GM12878 (cell line): ENCODE data around the gene KIF2C. TPM values are rescaled to one million over a fixed set of nuclear protein-coding genes. Genes with fewer than 3 reads are reported as not detected.

Experiments
- ATAC-seq: fragments of 200-7000 bp; cut with Tn5 transposase; 3 replicates; pipeline ENCODE4 v1.9.1; 2020; ENCODE audit warnings: mild to moderate bottlenecking, moderate library complexity
- BruUV-seq: library from RNA; stranded (reverse); fragments of 400-500 nt; replicated peaks from 2 replicates; lab custom pipeline; 2021; lab: Mats Ljungman, UMichigan
- CTCF ChIA-PET: fragments of 300-600 bp; sonication (Branson Sonifier 250); formaldehyde crosslinking; extraction: SDS; loops from one replicate; lab custom pipeline; 2021; ENCODE audit warnings: inconsistent platforms; lab: Yijun Ruan, JAX
- POLR2A ChIA-PET: fragments of 350-600 bp; formaldehyde crosslinking; extraction: SDS; loops from one replicate; lab custom pipeline; 2021; ENCODE audit warnings: inconsistent platforms; lab: Charles Lee
- RAD21 ChIA-PET: fragments of 300-600 bp; sonication (Branson Sonifier 250); formaldehyde crosslinking; loops from one replicate; lab custom pipeline; 2023; ENCODE audit warnings: antibody characterized with exemption; ENCODE audit not compliant: unreplicated experiment; lab: Charles Lee
- SMC1A ChIA-PET: fragments of 300-600 bp; sonication (Branson Sonifier 250); formaldehyde crosslinking; loops from one replicate; lab custom pipeline; 2023; ENCODE audit not compliant: unreplicated experiment, uncharacterized antibody; lab: Charles Lee
- DNase-seq: peaks from one replicate; pipeline ENCODE4 v3.0.0-alpha.2; 2011; ENCODE audit warnings: low read depth, low spot score
- FAIRE-seq: peaks from 3 replicates; lab custom pipeline; 2011; peaks lifted over from hg19 to GRCh38; lab: Jason Lieb, UNC
- H2AFZ ChIP-seq: 2 replicates; pipeline ENCODE4 v1.6.0; 2011; ENCODE audit warnings: low read depth, low read length, control low read depth; ENCODE audit not compliant: control insufficient read depth
- H3K27ac ChIP-seq: 2 replicates; pipeline ENCODE4 v1.5.1; 2011; ENCODE audit warnings: control low read depth; ENCODE audit not compliant: control insufficient read depth, insufficient read depth
- H3K27me3 ChIP-seq, 2 experiments: replicated peaks in 1 of 2; 2 replicates each; pipeline versions ENCODE4 v1.6.0 to v1.6.1; 2011; ENCODE audit warnings: low read length in 1 of 2; ENCODE audit not compliant: control insufficient read depth in 2 of 2, insufficient read depth in 2 of 2
- H3K36me3 ChIP-seq, 2 experiments: 2 replicates each; pipeline ENCODE4 v1.5.1; 2011; ENCODE audit warnings: low read length in 1 of 2; ENCODE audit not compliant: control insufficient read depth in 2 of 2, insufficient read depth in 2 of 2
- H3K4me1 ChIP-seq: 2 replicates; pipeline ENCODE4 v1.6.1; 2011; ENCODE audit warnings: mild to moderate bottlenecking, low read length, moderate library complexity, mixed read lengths; ENCODE audit not compliant: control insufficient read depth, insufficient read depth
- H3K4me2 ChIP-seq: 2 replicates; pipeline ENCODE4 v1.6.0; 2011; ENCODE audit warnings: control low read depth; ENCODE audit not compliant: control insufficient read depth, insufficient read depth
- H3K4me3 ChIP-seq: fragments of 200-600 bp; sonication (generic); 2 replicates; pipeline ENCODE4 v1.5.1; 2016
- H3K79me2 ChIP-seq: 2 replicates; pipeline ENCODE4 v1.6.0; 2011; ENCODE audit warnings: low read length; ENCODE audit not compliant: control insufficient read depth, insufficient read depth
- H3K9ac ChIP-seq: 2 replicates; pipeline ENCODE4 v1.8.0; 2011; ENCODE audit warnings: low read length, control low read depth, mixed read lengths; ENCODE audit not compliant: control insufficient read depth, insufficient read depth
- H3K9me3 ChIP-seq: replicated peaks from 3 replicates; pipeline ENCODE4 v1.5.1; 2011; ENCODE audit warnings: mild to moderate bottlenecking, low read length; ENCODE audit not compliant: control insufficient read depth, insufficient read depth
- H4K20me1 ChIP-seq: 2 replicates; pipeline ENCODE4 v1.6.0; 2011; ENCODE audit not compliant: control insufficient read depth, insufficient read depth
- ATF7 ChIP-seq: fragments of 450-650 bp; IDR thresholded peaks from 2 replicates; pipeline ENCODE4 v1.6.1; 2016; ENCODE audit warnings: low read depth, mild to moderate bottlenecking
- BCLAF1 ChIP-seq: fragments of 450-650 bp; IDR thresholded peaks from 2 replicates; pipeline ENCODE4 v1.6.1; 2017; ENCODE audit warnings: antibody characterized with exemption, mild to moderate bottlenecking, moderate library complexity
- FOS ChIP-seq: IDR thresholded peaks from 3 replicates; pipeline ENCODE4 v1.6.1; 2011; ENCODE audit warnings: borderline replicate concordance; ENCODE audit not compliant: insufficient read length; ENCODE audit errors: extremely low read depth
- MTA3 ChIP-seq: IDR thresholded peaks from 2 replicates; pipeline ENCODE4 v1.6.1; 2012; ENCODE audit warnings: low read length, inconsistent platforms, borderline replicate concordance
- MYC ChIP-seq: IDR thresholded peaks from 2 replicates; pipeline ENCODE4 v1.6.1; 2011; ENCODE audit warnings: mild to moderate bottlenecking, low read length, moderate library complexity, inconsistent platforms; ENCODE audit not compliant: insufficient read depth, insufficient replicate concordance, insufficient read length, severe bottlenecking
- NFIC ChIP-seq: IDR thresholded peaks from 2 replicates; pipeline ENCODE4 v1.6.1; 2012; ENCODE audit warnings: low read depth, mild to moderate bottlenecking, inconsistent platforms, low read length, moderate library complexity
- NFXL1 ChIP-seq: fragments of 450-650 bp; IDR thresholded peaks from 2 replicates; pipeline ENCODE4 v1.6.1; 2017; ENCODE audit warnings: antibody characterized with exemption, mild to moderate bottlenecking, borderline replicate concordance
- NR2F1 ChIP-seq: fragments of 450-650 bp; conservative IDR thresholded peaks from 2 replicates; pipeline ENCODE4 v1.6.1; 2017; ENCODE audit warnings: mild to moderate bottlenecking
- POLR2A ChIP-seq: IDR thresholded peaks from 2 replicates; pipeline ENCODE4 v1.6.1; 2011; ENCODE audit warnings: low read depth, mild to moderate bottlenecking, low read length
- POLR2AphosphoS5 ChIP-seq: IDR thresholded peaks from 2 replicates; pipeline ENCODE4 v1.6.1; 2011; ENCODE audit warnings: mild to moderate bottlenecking, low read length, inconsistent platforms
- RB1 ChIP-seq: fragments of 450-650 bp; formaldehyde crosslinking; IDR thresholded peaks from 2 replicates; pipeline ENCODE4 v1.6.1; 2017; ENCODE audit warnings: mild to moderate bottlenecking, borderline replicate concordance
- RFX5 ChIP-seq: IDR thresholded peaks from 2 replicates; pipeline ENCODE4 v1.6.1; 2011; ENCODE audit warnings: low read depth, low read length, improper control_type of control experiment
- SMAD1 ChIP-seq: fragments of 450-650 bp; IDR thresholded peaks from 2 replicates; pipeline ENCODE4 v1.6.1; 2018; ENCODE audit warnings: mild to moderate bottlenecking, low read depth; ENCODE audit not compliant: partially characterized antibody
- SMAD5 ChIP-seq: IDR thresholded peaks from 2 replicates; pipeline ENCODE4 v1.6.1; 2016; ENCODE audit warnings: antibody characterized with exemption, low read depth
- SREBF1 ChIP-seq: IDR thresholded peaks from 2 replicates; pipeline ENCODE4 v1.6.1; 2012; ENCODE audit warnings: mild to moderate bottlenecking, low read length
- WGBS: methylation state at CpG from one replicate; pipeline ENCODE4 v1.1.6; 2016; ENCODE audit warnings: low lambda C conversion rate; ENCODE audit not compliant: insufficient replicate concordance, insufficient coverage; ENCODE audit errors: missing lambda C conversion rate; 5-methylcytosine and 5-hydroxymethylcytosine counted together
- in situ Hi-C: fragments of 300-500 bp; cut with MboI; formaldehyde crosslinking; loops from 9 replicates; pipeline ENCODE4 v1.14.3; 2018; ENCODE audit warnings: mixed read lengths
- intact Hi-C: fragments of 100-400 bp; cut with micrococcal nuclease; formaldehyde crosslinking; loops from one replicate; pipeline ENCODE4 v1.14.2; 2022; ENCODE audit not compliant: unreplicated experiment
- polyA plus RNA-seq, 11 experiments: library from polyadenylated mRNA; depleted of rRNA in 4 of 11; unstranded in 6 of 11; stranded (reverse) in 5 of 11; fragments of >200 nt; fragmentation: Nextera tagmentation in 4 of 11; fragmentation: Illumina TruSeq in 1 of 11; extraction: Ambion mirVana in 4 of 11; extraction: Trizol in 1 of 11; gene quantifications; 1 replicate in 1 of 11; 2 replicates in 10 of 11; pipeline versions ENCODE4 v1.2.1 to v1.2.3, GENCODE V29; 2011 to 2016; ENCODE audit warnings: inconsistent platforms in 2 of 11, missing spikeins in 2 of 11, low read depth in 1 of 11
- total RNA-seq, 4 experiments: library from RNA; depleted of rRNA in 3 of 4; stranded (reverse); fragments of >200 nt in 3 of 4; fragmentation: Illumina TruSeq in 1 of 4; extraction: Trizol in 1 of 4; gene quantifications; 2 replicates each; pipeline versions ENCODE4 v1.2.1 to v1.2.3, GENCODE V29; 2013 to 2021

Gene KIF2C
- total and polyA plus RNA-seq, 10 of the 15 experiments (the other 5 are each of a cell fraction or from before 2014, with no cell fraction given) = 42.3 to 104 (median 83.8) TPM

GRCh38 chr1:44805311-44806024 is 65.8 kb downstream of the KIF2C start:
- no peak for ATAC-seq
- CTCF ChIA-PET = interaction anchor here (0.9 kb wide), 1 partner anchor 13 kb away, joined by 3 read pairs; no protein-coding TSS in a partner anchor
- in situ Hi-C loops = loop anchor here (5.0 kb wide), 1 partner anchor 73 kb away; the partner anchor contains the start of gene RNU5D-1
- Histone ChIP-seq H3K4me3 (no peak overlapping the region), H3K27me3 (no peaks in the 10 kb centered on the region), H3K4me1 (peaks cover 55% of the 10 kb centered on the region), H3K36me3 (peaks cover 6 to 9% of the 10 kb centered on the region in 2 experiments), H3K9ac (no peak overlapping the region), H2AFZ (no peak overlapping the region), H3K79me2 (peaks cover 17% of the 10 kb centered on the region), H3K27ac (no peak overlapping the region), H3K9me3 (no peaks in the 10 kb centered on the region), H4K20me1 (no peaks in the 10 kb centered on the region), H3K4me2 (no peak overlapping the region)
- DNase-seq = no peak
- POLR2A ChIA-PET = interaction anchor here (0.6 to 1.4 kb wide), 2 partner anchors 8 to 456 kb away, joined by 3 to 4 read pairs; no protein-coding TSS in a partner anchor
- 0 out of 2 replicates have a peak, but pooled peaks have one; percentile 1 for TF ChIP-seq POLR2A
- no peak for TF ChIP-seq SREBF1
- no peak for TF ChIP-seq RB1
- no peak for TF ChIP-seq FOS
- TF ChIP-seq MTA3 = no peak
- TF ChIP-seq POLR2AphosphoS5 = peak; percentile 57; the same call in 1 of the 2 replicates
- no peak for TF ChIP-seq NFXL1
- no peak for TF ChIP-seq RFX5
- no peak for TF ChIP-seq NR2F1
- TF ChIP-seq SMAD1 = no peak
- TF ChIP-seq ATF7 = no peak
- no peak for TF ChIP-seq NFIC
- no peak for TF ChIP-seq SMAD5
- TF ChIP-seq MYC = no peak
- TF ChIP-seq BCLAF1 = no peak
- SMC1A ChIA-PET = interaction anchor here (0.6 to 0.7 kb wide), 2 partner anchors 268 to 495 kb away, joined by 3 to 4 read pairs; no protein-coding TSS in a partner anchor
- no TSS peak for BruUV-seq
- intact Hi-C loops = no loop called here
- 91% methylated on average over 20 of the region's 20 CpGs for WGBS
- no peak for FAIRE-seq
- RAD21 ChIA-PET = no interaction called here
